Hepatocyte (in vitro differentiated cells): ENCODE data around the gene ZG16B.

ENCODE experiments used
- EZH2 ChIP-seq: fragments of 200-600 bp; sonication (generic); IDR thresholded peaks from 2 replicates; pipeline ENCODE4 v1.6.1; 2016; ENCODE audit warnings: antibody characterized with exemption, mild to moderate bottlenecking, borderline replicate concordance
- EZH2phosphoT487 ChIP-seq: fragments of 200-600 bp; sonication (generic); IDR thresholded peaks from one replicate; pipeline ENCODE4 v1.6.1; 2018; ENCODE audit warnings: antibody characterized with exemption, mild to moderate bottlenecking, low read depth, moderate library complexity; ENCODE audit not compliant: unreplicated experiment, severe bottlenecking
- TF ChIP-seq, protein P1 (sequence below): fragments of 200-600 bp; sonication (generic); IDR thresholded peaks from 2 replicates; pipeline ENCODE4 v1.5.1; 2016; ENCODE audit warnings: antibody characterized with exemption, mild to moderate bottlenecking; ENCODE audit not compliant: poor library complexity

DNA sequence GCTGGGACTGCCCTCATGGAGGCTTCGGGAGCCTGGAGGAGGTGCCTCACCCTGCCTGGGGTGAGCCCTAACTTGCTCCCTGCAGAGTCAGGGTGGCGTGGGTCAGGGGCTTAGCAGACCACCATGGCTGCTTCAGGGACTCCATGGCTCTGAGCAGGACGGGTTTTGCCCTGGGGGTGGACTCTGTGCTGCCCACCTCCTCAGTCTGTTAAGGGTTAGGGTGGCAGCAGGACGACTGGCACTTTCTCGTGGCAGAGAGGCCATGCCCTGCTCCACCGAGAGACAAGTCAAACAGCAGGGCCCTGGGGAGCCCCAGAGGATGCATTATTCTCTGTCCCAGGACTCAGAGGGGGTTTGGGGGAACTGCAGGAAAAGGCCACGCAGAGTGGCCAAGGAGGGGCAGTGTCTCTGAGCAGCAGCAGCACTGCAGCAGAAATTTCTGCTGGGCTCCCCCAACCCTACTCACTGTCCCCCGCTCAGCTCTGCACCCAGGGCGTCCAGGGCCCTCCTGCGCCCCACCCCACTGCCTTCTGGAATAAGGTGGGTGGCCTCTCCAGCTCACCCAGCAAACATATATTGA, 29.7 kb downstream of the ZG16B start:
- TF ChIP-seq, protein P1, sequence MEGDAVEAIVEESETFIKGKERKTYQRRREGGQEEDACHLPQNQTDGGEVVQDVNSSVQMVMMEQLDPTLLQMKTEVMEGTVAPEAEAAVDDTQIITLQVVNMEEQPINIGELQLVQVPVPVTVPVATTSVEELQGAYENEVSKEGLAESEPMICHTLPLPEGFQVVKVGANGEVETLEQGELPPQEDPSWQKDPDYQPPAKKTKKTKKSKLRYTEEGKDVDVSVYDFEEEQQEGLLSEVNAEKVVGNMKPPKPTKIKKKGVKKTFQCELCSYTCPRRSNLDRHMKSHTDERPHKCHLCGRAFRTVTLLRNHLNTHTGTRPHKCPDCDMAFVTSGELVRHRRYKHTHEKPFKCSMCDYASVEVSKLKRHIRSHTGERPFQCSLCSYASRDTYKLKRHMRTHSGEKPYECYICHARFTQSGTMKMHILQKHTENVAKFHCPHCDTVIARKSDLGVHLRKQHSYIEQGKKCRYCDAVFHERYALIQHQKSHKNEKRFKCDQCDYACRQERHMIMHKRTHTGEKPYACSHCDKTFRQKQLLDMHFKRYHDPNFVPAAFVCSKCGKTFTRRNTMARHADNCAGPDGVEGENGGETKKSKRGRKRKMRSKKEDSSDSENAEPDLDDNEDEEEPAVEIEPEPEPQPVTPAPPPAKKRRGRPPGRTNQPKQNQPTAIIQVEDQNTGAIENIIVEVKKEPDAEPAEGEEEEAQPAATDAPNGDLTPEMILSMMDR: no peak
- TF ChIP-seq EZH2: no peak
- no peak for TF ChIP-seq EZH2phosphoT487
